ENCODE measurements around the gene CTSF. TPM values are rescaled to one million over a fixed set of nuclear protein-coding genes. Genes with fewer than 3 reads are reported as not detected.

Gene CTSF
- total RNA-seq, 1 experiment from 2014 or later, result 0.34 TPM

GRCh38 chr11:66589996-66590675 lies 21.7 kb upstream of the CTSF start:
- no peak for DNase-seq (ENCODE audit: low read depth, low spot score)
- H3K4me1 ChIP-seq (ENCODE audit: control insufficient read depth in 1 of 2, insufficient read depth in 2 of 2, low read length in 2 of 2), result peaks cover 4 to 20% of the 10 kb centered on the region in 2 experiments
- peaks cover 12% of the 10 kb centered on the region; the same call in 1 of the 2 replicates for H3K79me2 ChIP-seq (ENCODE audit: insufficient read depth, low read length)
- TF ChIP-seq JUND (IDR thresholded peaks at IDR 0.05) (no peak), EZH2phosphoT487 (IDR thresholded peaks at IDR 0.05; ENCODE audit: borderline replicate concordance) (no peak), SP1 (IDR thresholded peaks at IDR 0.05; ENCODE audit: low read depth) (no peak), MAX (IDR thresholded peaks at IDR 0.05) (no peak), REST (IDR thresholded peaks at IDR 0.05; ENCODE audit: low read depth) (no peak), SRF (IDR thresholded peaks at IDR 0.05; ENCODE audit: low read depth) (no peak), EGR1 (IDR thresholded peaks at IDR 0.05; ENCODE audit: low read depth) (no peak), ZBTB33 (IDR thresholded peaks at IDR 0.05; ENCODE audit: extremely low read depth, insufficient replicate concordance, low read length) (no peak), RAD21 (IDR thresholded peaks at IDR 0.05; ENCODE audit: low read depth) (no peak), YY1 (IDR thresholded peaks at IDR 0.05; ENCODE audit: extremely low read depth, insufficient replicate concordance, low read depth, low read length) (no peak), ATF3 (IDR thresholded peaks at IDR 0.05) (no peak), EZH2 (IDR thresholded peaks at IDR 0.05) (no peak), TCF7L2 (IDR thresholded peaks at IDR 0.05; ENCODE audit: borderline replicate concordance, extremely low read depth, insufficient read depth, insufficient read length) (no peak), CTCF (IDR thresholded peaks at IDR 0.05 in 2 of 3, conservative IDR thresholded peaks at IDR 0.05 in 1 of 3; ENCODE audit: borderline replicate concordance in 1 of 3, insufficient read depth in 1 of 3, low read depth in 2 of 3, low read length in 2 of 3) (no peak), CBX3 (IDR thresholded peaks at IDR 0.05; ENCODE audit: low read depth) (no peak), SIN3A (IDR thresholded peaks at IDR 0.05; ENCODE audit: low read depth) (no peak), ZFX (IDR thresholded peaks at IDR 0.05) (no peak), FOSL1 (IDR thresholded peaks at IDR 0.05; ENCODE audit: low read depth) (no peak), POLR2AphosphoS5 (IDR thresholded peaks at IDR 0.05; ENCODE audit: low read depth, low read length) (no peak), CEBPB (IDR thresholded peaks at IDR 0.05; ENCODE audit: low read depth) (no peak)
- no peaks in the 10 kb centered on the region for H4K20me1 ChIP-seq (ENCODE audit: insufficient read depth)
- ChIA-PET RAD21 (ENCODE audit: low non-redundant PET in 1 of 2, low total read pairs in 2 of 2, uncharacterized antibody in 2 of 2, unreplicated experiment in 2 of 2) (no interaction called here), CTCF (no interaction called here), POLR2A (no interaction called here)
- no peak for ATAC-seq
- no peak overlapping the region for H3K27ac ChIP-seq (ENCODE audit: low read depth, low read length)
- intact Hi-C loops (cut with micrococcal nuclease), result no loop called here
- H2AFZ ChIP-seq (ENCODE audit: low read depth, low read length, poor library complexity, severe bottlenecking), result no peak overlapping the region
- H3K9me2 ChIP-seq (ENCODE audit: insufficient read depth), result no peaks in the 10 kb centered on the region
- peaks cover 0 to 3% of the 10 kb centered on the region in 2 experiments; a peak in 1 of 4 replicates for H3K9me3 ChIP-seq (ENCODE audit: control insufficient read depth in 1 of 2, insufficient read depth in 1 of 2, low read depth in 1 of 2, low read length in 2 of 2)
- H3K4me3 ChIP-seq (replicated peaks in 1 of 2; ENCODE audit: low read depth in 1 of 2, low read length in 2 of 2), result no peak overlapping the region
- no peaks in the 10 kb centered on the region for H3K36me3 ChIP-seq (ENCODE audit: control insufficient read depth in 1 of 2, insufficient read depth in 2 of 2, low read length in 2 of 2)
- H3K27me3 ChIP-seq (ENCODE audit: insufficient read depth, low read length), result no peaks in the 10 kb centered on the region
- no peak overlapping the region for H3K4me2 ChIP-seq (ENCODE audit: low read length)
- no TSS peak for BruUV-seq (replicated peaks)
- H3K9ac ChIP-seq (ENCODE audit: low read length), result no peak overlapping the region

Measured in HCT116 (cell line).